Thyroid gland (tissue), 4 donors: ENCODE results near the gene PLXNB3. TPM values are rescaled to one million over a fixed set of nuclear protein-coding genes. Genes with fewer than 3 reads are reported as not detected.

ENCODE experiments used
- DNase-seq, 2 donors: peaks; one replicate each; pipeline ENCODE4 v3.0.0-alpha.2; 2019
- H3K27ac ChIP-seq, 3 donors: fragments of 200-600 bp; sonication (generic); 1 replicate in 2 of 3; 2 replicates in 1 of 3; pipeline ENCODE4 v1.5.1; 2016 to 2019; ENCODE audit warnings: mild to moderate bottlenecking in 1 of 3, moderate library complexity in 1 of 3
- H3K27me3 ChIP-seq: fragments of 200-600 bp; sonication (generic); one replicate; pipeline ENCODE4 v1.5.1; 2019
- H3K36me3 ChIP-seq, 2 donors: fragments of 200-600 bp; sonication (generic); one replicate each; pipeline ENCODE4 v1.5.1; 2016 to 2019
- H3K4me1 ChIP-seq, 2 donors: fragments of 200-600 bp; sonication (generic); one replicate each; pipeline ENCODE4 v1.5.1; 2017 to 2019
- H3K4me3 ChIP-seq, 3 donors: fragments of 200-600 bp; sonication (generic); replicated peaks in 1 of 3; 1 replicate in 2 of 3; 2 replicates in 1 of 3; pipeline ENCODE4 v1.5.1; 2016; ENCODE audit warnings: mild to moderate bottlenecking in 1 of 3
- H3K9me3 ChIP-seq: fragments of 200-600 bp; sonication (generic); one replicate; pipeline ENCODE4 v1.5.1; 2017
- CTCF ChIP-seq, 6 experiments: fragments of 200-600 bp in 3 of 6; fragments of 450-650 bp in 3 of 6; sonication (generic) in 3 of 6; IDR thresholded peaks; one replicate each; pipeline ENCODE4 v1.5.1; 2016 to 2019; ENCODE audit warnings: antibody characterized with exemption in 6 of 6, mild to moderate bottlenecking in 2 of 6, inconsistent platforms in 1 of 6, moderate library complexity in 1 of 6
- POLR2A ChIP-seq, 2 donors: fragments of 450-650 bp; IDR thresholded peaks; one replicate each; pipeline ENCODE4 v1.6.1; 2017; ENCODE audit warnings: antibody characterized with exemption in 2 of 2, mild to moderate bottlenecking in 2 of 2, moderate library complexity in 1 of 2
- WGBS, 2 donors: methylation state at CpG; one replicate each; pipeline ENCODE4 v1.1.5; 2017; 5-methylcytosine and 5-hydroxymethylcytosine counted together
- intact Hi-C: fragments of 100-400 bp; cut with DNase I; formaldehyde crosslinking; loops from one replicate; pipeline ENCODE4 v1.15.1; 2023
- total RNA-seq, 4 donors: library from RNA; depleted of rRNA; stranded (reverse); fragments of >200 nt; gene quantifications; one replicate each; pipeline ENCODE4 v1.2.3, GENCODE V29; 2016

The PLXNB3 gene
- total RNA-seq, 4 donors from 2014 or later: 0.67 to 2.0 (median 1.1) TPM

- H3K9me3 ChIP-seq: no peaks in the 10 kb centered on the region
- 86 to 95% methylated on average over 4 to 7 of the region's 7 CpGs for WGBS, 2 donors
- intact Hi-C loops: no loop called here
- peaks cover 3 to 4% of the 10 kb centered on the region in 2 donors for H3K36me3 ChIP-seq
- DNase-seq: no peak
- TF ChIP-seq CTCF (IDR thresholded peaks at IDR 0.05) (no peak), POLR2A (IDR thresholded peaks at IDR 0.05) (no peak)
- no peak overlapping the region for H3K4me3 ChIP-seq
- H3K4me1 ChIP-seq: peaks cover 0 to 4% of the 10 kb centered on the region in 2 donors
- H3K27ac ChIP-seq: no peak overlapping the region
- H3K27me3 ChIP-seq: no peaks in the 10 kb centered on the region
These were observed 36.7 kb downstream of the PLXNB3 start for GRCh38 chrX:153800746-153801145.

GRCh38 chrX:153801669-153802068, 37.6 kb downstream of the PLXNB3 start:
- H3K4me3 ChIP-seq: no peak overlapping the region
- no peak for DNase-seq
- intact Hi-C loops: no loop called here
- WGBS, 2 donors: no CpG with 5 or more reads among the region's 8 CpGs
- peaks cover 3 to 4% of the 10 kb centered on the region in 2 donors for H3K36me3 ChIP-seq
- no peaks in the 10 kb centered on the region for H3K9me3 ChIP-seq
- TF ChIP-seq POLR2A (IDR thresholded peaks at IDR 0.05) (no peak), CTCF (IDR thresholded peaks at IDR 0.05) (no peak)
- H3K4me1 ChIP-seq: no peaks in the 10 kb centered on the region
- H3K27ac ChIP-seq: no peak overlapping the region
- no peaks in the 10 kb centered on the region for H3K27me3 ChIP-seq

GRCh38 chrX:153802513-153803045, 38.5 kb downstream of the PLXNB3 start:
- H3K9me3 ChIP-seq: no peaks in the 10 kb centered on the region
- no peak overlapping the region for H3K4me3 ChIP-seq
- TF ChIP-seq CTCF (IDR thresholded peaks at IDR 0.05) (no peak), POLR2A (IDR thresholded peaks at IDR 0.05) (no peak)
- H3K4me1 ChIP-seq: no peaks in the 10 kb centered on the region
- DNase-seq: no peak
- no peaks in the 10 kb centered on the region for H3K27me3 ChIP-seq
- no peak overlapping the region for H3K27ac ChIP-seq
- 64 to 66% methylated on average over 9 to 12 of the region's 14 CpGs for WGBS, 2 donors
- intact Hi-C loops: no loop called here
- peaks cover 3 to 4% of the 10 kb centered on the region in 2 donors for H3K36me3 ChIP-seq

GRCh38 chrX:153803211-153804099, 39.4 kb downstream of the PLXNB3 start:
- Histone ChIP-seq H3K9me3 (no peaks in the 10 kb centered on the region), H3K4me3 (no peak overlapping the region), H3K36me3 (peaks cover 0 to 2% of the 10 kb centered on the region in 2 donors), H3K27me3 (no peaks in the 10 kb centered on the region), H3K27ac (no peak overlapping the region), H3K4me1 (no peaks in the 10 kb centered on the region)
- 95 to 97% methylated on average over 40 to 74 of the region's 87 CpGs for WGBS, 2 donors
- TF ChIP-seq CTCF (IDR thresholded peaks at IDR 0.05) (no peak), POLR2A (IDR thresholded peaks at IDR 0.05) (no peak)
- intact Hi-C loops: no loop called here
- DNase-seq: no peak

- intact Hi-C loops: no loop called here
These were observed 40.1 kb downstream of the PLXNB3 start for GRCh38 chrX:153804100-153804595.

More at GRCh38 chrX:153804100-153804595, 40.1 kb downstream of the PLXNB3 start:
- DNase-seq: no peak
- no peak for TF ChIP-seq CTCF (IDR thresholded peaks at IDR 0.05)
- H3K27ac ChIP-seq: no peak overlapping the region
- H3K4me1 ChIP-seq: no peaks in the 10 kb centered on the region
- no peaks in the 10 kb centered on the region for H3K9me3 ChIP-seq
- WGBS, 2 donors: 94% methylated on average over 16 of the region's 34 CpGs; no CpG with 5 or more reads in 1 of the 2 donors
- no peak overlapping the region for H3K4me3 ChIP-seq
- no peaks in the 10 kb centered on the region for H3K27me3 ChIP-seq
- H3K36me3 ChIP-seq: no peaks in the 10 kb centered on the region
